ENCODE measurements around the gene PARD3B.

PARD3B gene

DNA sequence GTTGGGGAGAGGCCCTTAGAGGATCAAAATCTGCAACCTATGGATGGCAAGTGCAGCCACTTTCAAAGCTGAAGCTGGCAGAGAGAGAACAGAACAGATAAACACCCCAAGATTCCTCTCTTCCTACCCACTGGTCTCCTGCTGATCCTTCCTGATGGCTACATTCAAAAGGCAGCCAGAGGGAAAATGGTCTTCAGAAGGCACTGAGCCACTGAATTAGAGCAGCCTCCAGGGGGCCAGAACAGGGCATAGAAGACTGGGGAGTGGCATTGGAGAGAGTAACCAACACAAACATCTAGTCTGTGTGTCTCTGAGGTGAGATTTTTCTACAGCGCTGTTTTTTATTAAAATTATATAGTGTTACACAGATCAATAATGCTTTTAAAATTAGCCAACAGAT lies 432.6 kb downstream of the PARD3B start:
- no peak for DNase-seq (ENCODE audit: extremely low read depth in 1 of 2, low read depth in 1 of 2)

DNA sequence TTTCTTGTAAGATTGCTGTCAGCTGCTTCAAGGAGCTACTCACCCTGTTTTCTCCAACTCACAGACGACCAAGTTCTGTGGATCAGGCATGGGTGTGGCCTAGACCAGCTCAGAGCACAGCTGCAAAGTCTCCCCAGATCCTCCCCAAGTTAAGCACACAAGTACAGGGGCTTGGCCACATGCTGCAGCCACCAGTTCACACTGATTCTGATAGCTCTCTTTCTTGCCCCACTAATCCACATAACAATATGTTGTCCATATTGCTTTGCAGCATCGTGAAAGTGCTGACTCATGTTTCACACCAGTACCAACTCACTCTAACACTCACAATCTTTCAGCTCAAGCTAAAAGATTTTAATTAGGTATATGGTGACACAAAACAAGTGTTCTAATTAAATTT lies 437.0 kb downstream of the PARD3B start:
- no peak for DNase-seq (ENCODE audit: extremely low read depth in 1 of 2, low read depth in 1 of 2)

DNA sequence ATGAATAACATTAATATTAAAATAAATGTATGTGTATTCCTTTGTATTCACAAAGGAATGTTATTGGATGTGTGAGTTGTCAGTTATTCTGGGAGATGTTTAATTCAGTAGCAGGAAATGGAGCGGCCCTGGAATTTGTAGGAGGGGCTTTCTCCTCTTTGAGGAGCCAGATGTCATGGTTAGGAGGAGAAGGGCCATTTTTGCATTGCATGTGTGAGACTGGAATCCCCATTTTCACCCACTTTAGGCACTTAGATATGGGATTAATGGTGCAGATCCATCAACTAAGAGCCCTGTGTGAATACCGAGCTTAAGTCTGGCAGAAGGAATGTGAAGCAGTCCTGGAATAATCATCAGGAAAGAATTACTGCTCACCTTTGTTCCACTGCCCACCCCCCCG lies 439.2 kb downstream of the PARD3B start:
- DNase-seq (ENCODE audit: extremely low read depth in 1 of 2, low read depth in 1 of 2) = no peak

DNA sequence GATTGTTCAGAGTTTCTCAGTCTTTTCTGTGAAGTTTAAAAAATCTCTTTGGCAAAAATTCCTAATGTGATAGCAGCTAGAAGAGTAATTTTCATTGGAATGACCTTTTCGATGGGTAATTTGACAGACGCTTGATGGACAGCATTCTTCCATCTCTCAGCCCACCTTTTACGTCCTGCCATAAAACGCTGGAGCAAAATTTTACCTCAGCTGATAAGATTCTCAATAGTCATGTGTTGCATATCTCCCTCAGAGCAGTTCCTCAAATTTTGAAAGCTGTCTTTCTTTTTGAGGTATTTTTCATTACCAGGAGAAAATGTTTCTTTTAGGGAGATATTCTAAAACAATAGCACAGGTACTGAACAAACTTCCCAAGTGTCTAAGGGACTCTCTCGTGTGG lies 441.4 kb downstream of the PARD3B start:
- no peak for DNase-seq (ENCODE audit: extremely low read depth in 1 of 2, low read depth in 1 of 2)

DNA sequence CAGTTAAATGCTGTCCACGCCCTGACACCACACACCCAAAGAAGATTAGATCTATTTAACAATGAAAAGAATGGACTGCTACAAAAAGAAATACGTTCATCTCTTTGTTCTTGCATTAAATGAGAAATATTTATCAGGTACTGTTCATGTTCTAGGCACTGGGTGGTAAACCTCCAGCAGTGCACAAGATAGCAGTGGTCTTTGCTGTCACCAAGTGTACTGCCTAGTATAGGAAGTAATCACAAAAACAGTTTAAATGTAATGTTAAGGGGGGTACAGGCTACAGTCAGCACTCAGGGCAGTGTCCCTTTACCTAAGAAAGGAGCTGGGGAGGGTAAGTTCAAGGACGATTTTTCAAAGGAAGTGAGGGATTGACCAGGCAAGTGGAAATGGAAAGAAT lies 443.6 kb downstream of the PARD3B start:
- DNase-seq (ENCODE audit: extremely low read depth in 1 of 2, low read depth in 1 of 2) = no peak

DNA sequence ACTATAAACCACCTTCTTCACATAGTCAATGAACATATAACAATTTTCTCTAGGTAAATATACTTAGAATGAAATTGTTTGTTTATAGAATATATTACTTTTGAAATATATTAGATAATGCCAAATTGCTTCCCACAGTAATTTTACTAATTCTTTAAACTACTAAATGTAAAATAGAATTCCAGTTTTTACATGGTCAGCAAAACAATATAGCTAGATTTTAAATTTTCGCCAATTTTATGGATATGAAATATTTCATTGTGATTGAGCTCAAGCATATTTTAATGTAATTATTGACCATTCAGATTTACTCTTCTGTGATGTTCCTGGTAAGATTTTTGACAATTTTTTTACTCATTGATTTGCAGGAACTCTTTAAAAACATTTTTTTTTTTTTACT lies 444.6 kb downstream of the PARD3B start:
- no peak for DNase-seq (ENCODE audit: extremely low read depth in 1 of 2, low read depth in 1 of 2)

DNA sequence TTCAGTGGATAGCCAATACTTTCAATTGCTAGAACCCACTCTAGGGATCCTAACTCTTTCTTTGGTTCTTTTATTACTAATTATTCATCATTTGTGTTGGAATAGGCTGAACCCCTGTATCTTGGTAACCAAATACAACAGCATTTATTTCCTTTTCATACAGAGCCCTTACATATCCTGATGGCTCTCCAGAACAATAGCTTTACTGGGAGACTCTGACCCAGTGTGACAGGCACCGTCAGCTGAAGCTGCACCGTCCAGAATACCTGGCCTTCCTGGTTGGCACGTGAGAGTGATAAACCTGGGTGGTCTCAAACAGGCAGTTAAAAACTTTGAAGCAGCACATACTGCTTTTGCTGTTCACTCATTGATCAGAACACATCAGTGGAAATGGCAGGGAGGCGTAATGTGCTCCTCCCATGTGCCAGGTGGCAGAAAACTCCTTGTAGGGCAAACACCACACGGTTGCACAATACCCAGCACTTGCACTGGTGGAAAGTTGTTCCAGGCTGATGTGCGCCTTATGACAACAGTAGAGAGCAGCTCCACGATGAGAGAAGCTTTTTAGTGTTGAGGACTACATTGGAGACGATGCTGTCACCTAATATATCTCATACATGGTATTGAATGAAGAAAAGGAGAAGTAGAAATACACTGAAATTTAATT lies 456.2 kb downstream of the PARD3B start:
- DNase-seq (ENCODE audit: extremely low read depth in 1 of 2, low read depth in 1 of 2) = no peak

DNA sequence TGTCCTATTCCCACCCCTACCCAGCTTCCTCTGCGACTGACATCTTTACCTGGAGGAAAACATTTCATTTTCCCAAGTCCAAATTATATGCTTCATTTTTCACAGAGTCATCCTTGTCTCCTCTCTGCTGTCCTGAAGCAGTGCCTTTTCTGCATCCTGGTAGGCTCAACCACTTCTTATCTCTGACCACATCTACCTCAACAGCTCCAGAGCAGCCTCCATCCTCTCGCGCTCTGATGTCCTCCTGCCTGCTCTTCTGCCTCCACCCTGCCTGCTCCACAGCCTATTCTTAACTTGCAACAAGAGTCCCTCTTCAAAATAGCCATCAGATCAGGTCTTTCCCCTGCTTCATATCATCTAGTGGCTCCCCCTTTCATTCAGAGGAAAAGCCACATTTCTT lies 457.1 kb downstream of the PARD3B start:
- no peak for DNase-seq (ENCODE audit: extremely low read depth in 1 of 2, low read depth in 1 of 2)

DNA sequence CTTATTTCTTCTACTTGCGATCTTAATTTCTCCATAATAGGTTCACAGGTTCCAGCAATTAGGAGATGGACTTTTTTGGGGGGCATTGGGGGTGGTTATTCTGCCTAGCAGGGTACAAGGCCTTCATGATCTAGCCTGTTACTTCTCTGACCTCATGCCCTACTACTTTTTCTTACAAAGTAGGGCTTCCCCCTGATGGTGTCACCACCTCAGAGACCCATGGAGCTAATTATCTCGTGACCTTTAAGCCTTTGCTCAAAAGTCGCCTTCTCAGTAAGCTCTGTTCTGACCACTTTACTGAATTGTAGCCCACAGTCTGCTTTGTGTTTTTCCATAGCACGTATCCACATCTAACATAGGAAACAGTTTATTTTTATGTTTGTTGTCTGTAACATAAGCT lies 458.0 kb downstream of the PARD3B start:
- no peak for DNase-seq (ENCODE audit: extremely low read depth in 1 of 2, low read depth in 1 of 2)

DNA sequence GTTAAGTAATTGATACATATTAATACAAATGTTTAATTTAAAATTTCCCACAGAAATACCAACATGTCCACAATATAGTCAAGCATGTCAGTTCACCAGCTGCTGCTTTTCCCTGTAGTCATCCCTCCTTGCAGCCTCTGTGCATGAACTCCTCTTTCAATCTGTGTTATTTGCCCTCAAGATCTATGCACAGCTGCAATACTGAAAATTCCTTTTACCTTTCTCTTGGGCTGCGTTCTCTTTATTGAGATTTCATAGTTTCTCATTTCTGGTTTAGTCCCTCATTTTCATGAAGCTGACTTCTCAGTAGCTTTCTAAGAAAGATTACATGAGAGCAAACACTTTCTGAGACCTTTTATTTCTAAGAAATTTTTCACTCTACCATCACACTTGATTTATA lies 464.9 kb downstream of the PARD3B start:
- no peak for DNase-seq (ENCODE audit: extremely low read depth in 1 of 2, low read depth in 1 of 2)

DNA sequence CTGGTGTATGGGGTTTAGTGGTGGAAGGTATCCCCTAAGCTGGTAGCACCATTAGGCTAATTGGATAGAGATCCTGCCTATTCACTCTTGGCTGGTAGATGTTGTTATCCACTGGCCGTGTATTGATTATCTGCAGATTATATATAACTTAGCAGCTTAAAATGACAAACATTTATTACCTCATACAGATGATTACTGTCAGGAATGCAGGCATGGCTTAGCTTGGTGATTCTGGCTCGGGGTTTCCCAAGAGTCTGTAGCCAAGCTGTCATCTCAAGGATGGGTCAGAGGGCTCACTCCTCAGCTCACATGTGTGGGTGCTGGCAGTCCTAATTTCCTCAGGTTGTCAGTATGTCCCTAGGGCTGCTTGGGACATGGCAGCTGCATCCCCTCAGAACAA lies 465.8 kb downstream of the PARD3B start:
- DNase-seq (ENCODE audit: extremely low read depth in 1 of 2, low read depth in 1 of 2) = no peak

DNA sequence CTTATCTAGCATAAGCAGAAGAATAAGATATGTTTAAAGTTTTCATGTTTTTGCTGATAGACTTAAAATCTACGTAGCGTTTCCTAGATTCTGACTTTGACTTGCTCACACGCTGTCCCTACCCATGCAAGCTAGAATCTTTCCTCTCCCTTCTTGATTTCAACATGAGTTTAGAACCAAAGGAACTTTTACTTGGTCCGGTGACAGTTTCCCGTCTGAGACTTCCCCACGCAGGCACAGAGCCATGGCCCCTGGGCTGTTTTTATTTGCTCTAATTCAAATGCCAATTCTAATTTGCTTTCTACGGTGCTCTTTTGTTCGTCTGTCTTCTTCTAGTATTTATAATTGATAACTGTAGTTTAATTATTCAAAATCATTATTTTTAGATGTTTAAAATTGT lies 467.7 kb downstream of the PARD3B start:
- DNase-seq (ENCODE audit: extremely low read depth in 1 of 2, low read depth in 1 of 2) = no peak

DNA sequence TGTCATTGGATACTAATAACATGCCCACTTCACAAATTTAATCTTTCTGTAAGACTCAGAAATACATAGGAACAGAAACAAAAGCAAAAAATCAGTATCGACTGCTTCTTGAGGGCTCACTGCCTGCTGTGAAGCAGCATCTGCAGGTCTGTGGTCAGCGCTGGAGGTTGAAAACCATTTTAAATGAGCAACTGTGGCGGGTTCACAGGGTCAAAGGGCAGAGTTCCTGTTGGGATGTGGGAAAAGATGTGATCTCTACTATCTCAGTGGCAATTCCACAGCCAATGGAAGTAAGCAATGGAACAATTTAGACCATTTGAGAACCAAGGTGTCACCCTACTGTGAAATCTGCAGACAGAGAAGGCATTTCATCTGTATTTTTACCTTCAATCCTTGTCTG lies 468.3 kb downstream of the PARD3B start:
- DNase-seq (ENCODE audit: extremely low read depth in 1 of 2, low read depth in 1 of 2) = no peak

DNA sequence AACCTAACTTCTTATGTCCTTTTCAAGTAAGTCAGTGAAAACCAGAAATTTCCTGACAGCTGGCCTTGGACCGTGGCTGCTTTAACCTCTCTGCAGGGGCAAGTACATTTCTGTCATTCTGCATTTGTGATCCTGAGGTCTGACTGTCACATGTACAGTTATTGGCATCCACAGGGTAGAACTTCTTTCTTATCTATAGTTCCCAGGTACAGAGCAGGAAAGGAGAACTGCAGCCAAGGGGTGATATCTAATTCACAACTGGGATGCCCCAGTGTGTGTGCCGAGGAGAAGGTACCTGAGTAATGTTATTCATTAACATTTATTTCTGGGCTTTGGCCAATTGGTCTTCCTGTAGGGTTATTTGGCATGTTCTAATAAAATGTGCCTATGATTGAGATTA lies 468.9 kb downstream of the PARD3B start:
- DNase-seq (ENCODE audit: extremely low read depth in 1 of 2, low read depth in 1 of 2) = no peak

DNA sequence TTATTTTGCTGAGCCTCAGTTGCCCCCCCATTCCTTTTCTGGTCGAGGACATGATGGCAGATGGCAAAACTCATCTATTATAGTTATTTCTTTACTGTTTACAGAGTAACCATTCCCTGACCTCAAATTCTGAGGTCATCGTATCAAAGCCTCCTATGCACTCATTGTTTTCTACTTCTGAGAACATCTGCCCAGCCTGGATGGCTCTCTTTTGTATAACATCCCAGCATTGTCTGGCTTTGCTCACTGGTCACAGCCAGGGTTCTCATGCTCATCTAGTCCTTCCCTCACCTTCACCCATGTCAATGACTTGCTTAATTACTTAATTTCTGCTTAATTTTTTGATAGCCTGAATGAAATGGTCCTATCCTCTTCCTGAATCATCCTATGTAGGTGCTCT lies 472.1 kb downstream of the PARD3B start:
- no peak for DNase-seq (ENCODE audit: extremely low read depth in 1 of 2, low read depth in 1 of 2)

DNA sequence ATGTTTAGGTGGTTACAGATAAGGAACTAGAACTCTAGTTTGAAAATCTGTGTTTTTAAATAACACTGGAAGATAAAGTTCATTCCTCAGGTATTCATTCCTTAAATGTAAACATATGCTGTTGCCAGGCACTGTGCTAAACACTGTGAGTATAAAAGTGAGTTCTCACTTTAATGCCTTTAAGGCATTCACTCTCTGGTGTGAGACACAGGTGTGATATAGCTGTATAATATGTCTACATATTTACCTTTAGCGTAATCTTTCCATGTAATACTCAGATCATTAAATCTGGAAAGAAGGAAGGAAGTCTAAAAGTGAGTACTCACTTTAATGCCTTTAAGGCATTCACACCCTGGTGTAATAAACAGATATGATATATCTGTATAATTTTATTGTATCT lies 472.6 kb downstream of the PARD3B start:
- no peak for DNase-seq (ENCODE audit: extremely low read depth in 1 of 2, low read depth in 1 of 2)

DNA sequence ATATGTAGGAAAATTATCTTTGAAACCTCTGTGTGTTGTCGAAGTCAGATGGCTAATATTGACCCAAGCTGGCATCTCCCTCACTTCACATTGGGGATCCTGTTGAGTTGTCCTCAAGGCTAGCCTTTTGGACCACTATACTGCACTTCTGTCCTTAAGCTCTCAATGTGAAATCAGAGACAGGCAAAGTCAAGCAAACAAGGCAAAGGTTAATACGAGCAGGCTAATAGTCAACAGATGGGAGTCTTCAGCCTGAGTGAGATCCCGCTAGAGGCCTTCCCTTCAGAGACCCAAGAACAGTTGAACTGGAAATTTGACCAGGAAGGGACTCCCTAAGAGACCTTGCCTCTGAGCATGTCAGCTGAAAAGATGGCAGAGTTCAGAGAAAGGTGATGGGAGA lies 475.4 kb downstream of the PARD3B start:
- DNase-seq (ENCODE audit: extremely low read depth in 1 of 2, low read depth in 1 of 2) = no peak

DNA sequence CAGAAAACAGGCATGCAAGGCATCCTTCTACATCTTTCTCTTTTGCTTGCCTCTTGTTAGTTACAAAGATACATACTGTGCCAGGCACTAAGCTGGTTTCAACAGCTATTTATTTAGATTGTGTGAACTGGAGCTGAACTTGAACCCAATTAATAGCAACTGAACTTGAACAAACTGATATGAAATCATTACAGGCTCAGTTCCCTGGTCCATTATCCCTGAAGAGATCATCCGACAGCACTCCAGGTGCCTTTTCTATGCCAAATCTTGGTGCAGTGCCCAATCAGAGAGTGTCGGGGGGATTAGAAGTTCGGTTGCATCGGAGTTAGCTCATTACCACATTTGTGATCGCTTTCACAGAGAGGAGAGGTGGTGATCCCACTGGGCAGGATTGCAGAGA lies 477.6 kb downstream of the PARD3B start:
- DNase-seq (ENCODE audit: extremely low read depth in 1 of 2, low read depth in 1 of 2) = no peak

DNA sequence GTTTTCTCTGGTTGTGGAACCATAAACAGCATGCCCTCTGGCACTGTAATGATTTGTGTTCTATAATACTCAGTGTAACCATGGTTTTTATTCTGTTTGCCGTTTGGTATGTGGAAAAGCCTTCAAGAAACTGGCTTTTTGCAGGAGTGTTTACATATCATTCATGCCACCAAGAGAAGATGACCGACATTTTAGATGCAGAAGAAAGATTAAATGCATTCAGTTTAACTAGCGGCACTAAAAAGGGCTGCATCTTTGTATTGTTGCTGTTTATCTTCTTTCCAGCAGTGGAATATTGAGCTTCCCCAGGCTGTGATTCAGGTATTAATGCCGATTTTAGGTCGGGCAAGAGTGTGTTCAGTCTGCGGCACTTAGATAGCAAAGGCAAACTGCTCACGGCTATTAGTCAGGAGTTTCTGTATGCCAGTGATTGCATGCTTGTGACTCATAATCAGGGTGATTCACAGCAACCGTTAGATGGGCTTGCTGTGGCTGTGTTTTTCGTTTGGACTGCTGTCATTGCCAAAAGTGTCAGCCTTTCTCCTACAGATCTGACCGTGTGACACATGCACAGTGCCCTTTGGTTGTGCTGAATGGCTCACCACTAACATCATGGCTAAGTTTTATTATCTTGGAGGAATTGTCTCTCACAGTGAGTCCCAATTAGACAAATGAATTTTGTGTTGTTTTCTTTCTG lies 479.7 kb downstream of the PARD3B start:
- DNase-seq (ENCODE audit: extremely low read depth in 1 of 2, low read depth in 1 of 2) = no peak

DNA sequence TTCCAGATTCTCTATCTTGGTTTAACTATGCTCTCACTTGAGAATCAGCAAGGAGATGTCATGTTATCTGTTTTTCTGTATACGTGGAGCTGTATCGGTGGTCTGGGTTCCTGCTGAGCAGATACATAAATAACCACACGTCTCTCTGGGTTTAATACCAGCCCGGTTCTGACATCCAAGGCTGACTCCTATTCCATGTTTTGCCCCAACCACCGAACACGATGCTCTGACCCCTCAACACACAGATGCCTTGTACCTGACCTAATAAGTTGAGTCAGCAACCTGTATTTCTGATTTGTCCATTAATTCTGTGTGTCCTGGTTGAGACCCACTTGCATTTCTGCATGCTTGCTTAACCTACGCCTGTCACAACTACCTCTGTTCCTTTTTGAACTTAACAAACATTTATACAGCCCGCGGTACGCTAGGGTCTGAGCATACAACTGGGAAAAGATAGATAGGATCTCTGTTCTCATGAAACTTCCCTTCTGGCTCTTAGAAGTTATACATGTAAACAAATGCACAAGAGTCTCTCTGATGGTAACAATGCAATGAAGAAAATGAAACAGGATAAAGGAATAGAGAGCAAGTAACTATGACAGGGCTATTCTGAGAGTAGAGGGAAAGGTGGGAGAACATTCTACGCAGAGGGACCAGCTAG lies 480.4 kb downstream of the PARD3B start:
- DNase-seq (ENCODE audit: extremely low read depth in 1 of 2, low read depth in 1 of 2) = no peak

DNA sequence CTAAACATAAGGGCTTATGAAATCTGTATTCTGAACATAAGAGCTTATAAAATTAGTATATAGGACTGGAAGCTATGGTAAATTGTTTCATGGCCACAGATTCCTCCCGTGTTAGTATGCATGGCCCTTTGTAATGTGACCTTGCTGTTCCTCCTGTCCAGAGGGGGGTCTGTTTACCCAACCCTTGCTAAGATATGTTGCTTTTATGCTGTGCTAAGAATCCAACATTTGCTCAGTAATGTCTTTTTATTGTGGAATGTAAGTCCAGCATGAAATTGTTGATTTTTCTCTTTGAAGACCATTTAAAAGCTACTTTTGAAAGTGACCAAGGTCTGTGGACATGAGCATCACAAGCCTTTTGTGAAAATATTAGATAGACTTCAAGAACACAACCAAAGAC lies 485.4 kb downstream of the PARD3B start:
- no peak for DNase-seq (ENCODE audit: extremely low read depth in 1 of 2, low read depth in 1 of 2)

DNA sequence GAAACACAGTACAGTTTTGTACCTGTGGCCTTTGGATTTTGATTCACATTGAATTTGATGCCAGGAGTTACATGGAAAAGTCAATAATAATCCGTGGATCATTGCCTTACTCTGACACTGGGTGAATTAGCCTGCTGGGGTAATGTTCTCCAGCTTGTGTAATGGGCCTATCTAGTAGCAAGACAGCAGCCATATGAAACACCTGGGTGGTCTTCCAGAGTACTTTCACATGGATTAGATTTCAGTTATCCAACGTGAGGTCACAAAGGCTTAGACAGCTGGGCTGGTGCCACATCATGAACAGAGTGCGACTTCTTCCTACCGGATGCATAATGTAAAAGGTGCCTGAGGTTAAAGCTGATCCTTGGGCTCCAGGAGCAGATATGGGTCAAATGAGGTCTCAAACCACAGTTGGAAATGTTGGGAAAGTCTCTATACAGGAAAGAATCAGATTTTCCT lies 486.8 kb downstream of the PARD3B start:
- DNase-seq (ENCODE audit: extremely low read depth in 1 of 2, low read depth in 1 of 2) = no peak
